ENCODE measurements around the gene PBX1.

The PBX1 gene

GRCh38 chr1:164891615-164892014 is 332.6 kb downstream of the PBX1 start:
- Histone ChIP-seq H3K36me3 (ENCODE audit: control insufficient read depth, low read depth, low read length) (no peaks in the 10 kb centered on the region), H3K27ac (ENCODE audit: low read length) (no peak overlapping the region), H3K9ac (ENCODE audit: low read length) (no peak overlapping the region), H3K4me3 (ENCODE audit: low read length) (no peak overlapping the region), H3K9me3 (ENCODE audit: control insufficient read depth, low read depth, low read length) (no peaks in the 10 kb centered on the region), H3K27me3 (ENCODE audit: control insufficient read depth, insufficient read depth, low read length) (no peaks in the 10 kb centered on the region), H3K4me1 (ENCODE audit: control insufficient read depth, low read depth, low read length) (no peaks in the 10 kb centered on the region)

- Histone ChIP-seq H3K36me3 (ENCODE audit: control insufficient read depth, low read depth, low read length) (no peaks in the 10 kb centered on the region), H3K27me3 (ENCODE audit: control insufficient read depth, insufficient read depth, low read length) (no peaks in the 10 kb centered on the region), H3K4me1 (ENCODE audit: control insufficient read depth, low read depth, low read length) (no peaks in the 10 kb centered on the region), H3K4me3 (ENCODE audit: low read length) (no peak overlapping the region), H3K9me3 (ENCODE audit: control insufficient read depth, low read depth, low read length) (no peaks in the 10 kb centered on the region), H3K27ac (ENCODE audit: low read length) (no peak overlapping the region), H3K9ac (ENCODE audit: low read length) (no peak overlapping the region)
Measured at GRCh38 chr1:164895026-164895912, 336.3 kb downstream of the PBX1 start.

GRCh38 chr1:164901031-164901430 is 342.0 kb downstream of the PBX1 start:
- Histone ChIP-seq H3K27ac (ENCODE audit: low read length) (no peak overlapping the region), H3K9me3 (ENCODE audit: control insufficient read depth, low read depth, low read length) (no peaks in the 10 kb centered on the region), H3K9ac (ENCODE audit: low read length) (no peak overlapping the region), H3K4me3 (ENCODE audit: low read length) (no peak overlapping the region), H3K4me1 (ENCODE audit: control insufficient read depth, low read depth, low read length) (peaks cover 10% of the 10 kb centered on the region), H3K27me3 (ENCODE audit: control insufficient read depth, insufficient read depth, low read length) (no peaks in the 10 kb centered on the region), H3K36me3 (ENCODE audit: control insufficient read depth, low read depth, low read length) (no peaks in the 10 kb centered on the region)

Measured in iPS-18a (cell line).